HepG2 (cell line): ENCODE measurements around the gene JTB. TPM values are rescaled to one million over a fixed set of nuclear protein-coding genes. Genes with fewer than 3 reads are reported as not detected.

ENCODE experiments used
- GLI4 ChIP-seq: sonication (generic); formaldehyde crosslinking; IDR thresholded peaks from 2 replicates; pipeline ENCODE4 v1.5.1; 2020; ENCODE audit warnings: missing genetic modification reagents, mild to moderate bottlenecking, moderate library complexity, borderline replicate concordance
- IKZF1 ChIP-seq: fragments of 450-650 bp; IDR thresholded peaks from 2 replicates; pipeline ENCODE4 v1.7.1; 2016
- PCBP2 ChIP-seq: fragments of 200-400 bp; formaldehyde crosslinking; optimal IDR thresholded peaks from 2 replicates; pipeline ENCODE3; 2018; ENCODE audit warnings: low read length, low read depth; ENCODE audit not compliant: poor library complexity, severe bottlenecking
- PRPF4 ChIP-seq: fragments of 200-400 bp; formaldehyde crosslinking; IDR thresholded peaks from 2 replicates; pipeline ENCODE4 v1.6.1; 2016; ENCODE audit warnings: low read length, low read depth; ENCODE audit not compliant: poor library complexity, severe bottlenecking
- SMC3 ChIP-seq: IDR thresholded peaks from 2 replicates; pipeline ENCODE4 v1.6.1; 2011; ENCODE audit warnings: low read length, improper control_type of control experiment
- WIZ ChIP-seq: sonication (generic); formaldehyde crosslinking; IDR thresholded peaks from 2 replicates; pipeline ENCODE4 v1.5.1; 2020; ENCODE audit warnings: mild to moderate bottlenecking, missing genetic modification reagents
- ZFP37 ChIP-seq: sonication (generic); formaldehyde crosslinking; IDR thresholded peaks from 2 replicates; pipeline ENCODE4 v1.4.0; 2020; ENCODE audit warnings: missing genetic modification reagents, borderline replicate concordance
- ZMYM4 ChIP-seq: sonication (generic); formaldehyde crosslinking; IDR thresholded peaks from 2 replicates; pipeline ENCODE4 v1.8.1; 2023; ENCODE audit warnings: mild to moderate bottlenecking, missing genetic modification reagents
- ZNF235 ChIP-seq: sonication (generic); formaldehyde crosslinking; IDR thresholded peaks from 2 replicates; pipeline ENCODE4 v1.8.1; 2023; ENCODE audit warnings: mild to moderate bottlenecking, missing genetic modification reagents, borderline replicate concordance
- ZNF296 ChIP-seq: sonication (generic); formaldehyde crosslinking; conservative IDR thresholded peaks from 2 replicates; pipeline ENCODE4 v1.5.0; 2020; ENCODE audit warnings: mild to moderate bottlenecking, missing genetic modification reagents
- ZNF607 ChIP-seq: sonication (generic); formaldehyde crosslinking; IDR thresholded peaks from 2 replicates; pipeline ENCODE4 v1.5.1; 2020; ENCODE audit warnings: missing genetic modification reagents, mild to moderate bottlenecking, borderline replicate concordance
- ZNF879 ChIP-seq: sonication (generic); formaldehyde crosslinking; IDR thresholded peaks from 2 replicates; pipeline ENCODE4 v1.8.1; 2023; ENCODE audit warnings: missing genetic modification reagents
- ZSCAN22 ChIP-seq: sonication (generic); formaldehyde crosslinking; IDR thresholded peaks from 2 replicates; pipeline ENCODE4 v1.4.0; 2020; ENCODE audit warnings: mild to moderate bottlenecking, missing genetic modification reagents
- polyA plus RNA-seq, 8 experiments: library from polyadenylated mRNA; depleted of rRNA in 3 of 8; stranded (reverse) in 7 of 8; unstranded in 1 of 8; fragments of >200 nt; fragmentation: Illumina TruSeq in 4 of 8; extraction: Trizol in 4 of 8; gene quantifications; 2 replicates each; pipeline versions ENCODE4 v1.2.1 to v1.2.3, GENCODE V29; 2011 to 2016; ENCODE audit warnings: low read depth in 4 of 8, missing spikeins in 1 of 8, mixed read lengths in 1 of 8; ENCODE audit not compliant: insufficient read depth in 1 of 8
- total RNA-seq, 5 experiments: library from RNA; depleted of rRNA; stranded (reverse); fragments of >200 nt; fragmentation: Illumina TruSeq; extraction: Trizol; gene quantifications; 2 replicates each; pipeline ENCODE4 v1.2.3, GENCODE V29; 2016; ENCODE audit warnings: low read depth in 1 of 5
- TF ChIP-seq, protein P1 (sequence below): sonication (generic); formaldehyde crosslinking; IDR thresholded peaks from one replicate; pipeline ENCODE4 v1.5.1; 2020; ENCODE audit warnings: mild to moderate bottlenecking, missing genetic modification reagents; ENCODE audit errors: not compliant biosample characterization
- TF ChIP-seq, protein P2 (sequence below): sonication (generic); formaldehyde crosslinking; IDR thresholded peaks from 2 replicates; pipeline ENCODE4 v1.5.0; 2020; ENCODE audit warnings: missing genetic modification reagents
- TF ChIP-seq, protein P3 (sequence below): IDR thresholded peaks from 2 replicates; pipeline ENCODE4 v1.6.1; 2016; ENCODE audit warnings: missing compliant biosample characterization, missing genetic modification reagents, borderline replicate concordance
- TF ChIP-seq, protein P4 (sequence below): sonication (generic); formaldehyde crosslinking; IDR thresholded peaks from 2 replicates; pipeline ENCODE4 v1.4.0; 2020; ENCODE audit warnings: mild to moderate bottlenecking, missing genetic modification reagents, borderline replicate concordance

Gene JTB
- total and polyA plus RNA-seq, 2 of the 13 experiments (the other 11 are each of a cell fraction or from before 2014, with no cell fraction given): 96.7 to 99.2 TPM

DNA sequence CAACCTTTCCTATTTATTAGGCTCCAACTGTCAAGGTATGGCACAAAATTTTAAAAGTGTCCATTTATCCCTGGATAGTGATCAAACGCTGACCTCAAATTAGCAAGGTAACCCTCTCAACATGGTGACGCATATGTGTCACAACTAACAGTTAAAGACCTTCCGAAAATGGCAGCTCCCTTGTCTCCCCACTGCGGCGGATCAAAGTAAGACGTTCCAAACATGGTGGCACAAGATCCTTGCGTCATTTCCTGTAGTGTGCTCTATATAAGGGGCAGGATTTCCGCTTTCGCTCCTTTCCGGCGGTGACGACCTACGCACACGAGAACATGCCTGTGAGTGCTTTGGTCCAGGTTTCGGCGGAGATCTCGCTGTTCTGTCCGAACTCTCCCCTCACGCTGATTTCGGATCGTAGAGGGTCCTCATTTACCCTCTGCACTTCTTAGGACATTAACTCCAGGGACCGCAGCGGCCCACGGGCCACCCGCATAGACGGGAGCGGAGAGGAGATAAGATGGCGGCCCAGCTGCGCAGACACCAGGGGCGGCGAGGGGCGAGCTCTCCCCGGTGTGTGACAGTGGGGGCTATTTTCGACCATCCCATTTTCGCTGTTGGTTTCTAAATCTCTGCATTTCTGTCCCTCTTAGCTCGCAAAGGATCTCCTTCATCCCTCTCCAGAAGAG is 13.1 kb upstream of the JTB start, which contains the start of gene RPS27 (continued):
- TF ChIP-seq, protein P1, sequence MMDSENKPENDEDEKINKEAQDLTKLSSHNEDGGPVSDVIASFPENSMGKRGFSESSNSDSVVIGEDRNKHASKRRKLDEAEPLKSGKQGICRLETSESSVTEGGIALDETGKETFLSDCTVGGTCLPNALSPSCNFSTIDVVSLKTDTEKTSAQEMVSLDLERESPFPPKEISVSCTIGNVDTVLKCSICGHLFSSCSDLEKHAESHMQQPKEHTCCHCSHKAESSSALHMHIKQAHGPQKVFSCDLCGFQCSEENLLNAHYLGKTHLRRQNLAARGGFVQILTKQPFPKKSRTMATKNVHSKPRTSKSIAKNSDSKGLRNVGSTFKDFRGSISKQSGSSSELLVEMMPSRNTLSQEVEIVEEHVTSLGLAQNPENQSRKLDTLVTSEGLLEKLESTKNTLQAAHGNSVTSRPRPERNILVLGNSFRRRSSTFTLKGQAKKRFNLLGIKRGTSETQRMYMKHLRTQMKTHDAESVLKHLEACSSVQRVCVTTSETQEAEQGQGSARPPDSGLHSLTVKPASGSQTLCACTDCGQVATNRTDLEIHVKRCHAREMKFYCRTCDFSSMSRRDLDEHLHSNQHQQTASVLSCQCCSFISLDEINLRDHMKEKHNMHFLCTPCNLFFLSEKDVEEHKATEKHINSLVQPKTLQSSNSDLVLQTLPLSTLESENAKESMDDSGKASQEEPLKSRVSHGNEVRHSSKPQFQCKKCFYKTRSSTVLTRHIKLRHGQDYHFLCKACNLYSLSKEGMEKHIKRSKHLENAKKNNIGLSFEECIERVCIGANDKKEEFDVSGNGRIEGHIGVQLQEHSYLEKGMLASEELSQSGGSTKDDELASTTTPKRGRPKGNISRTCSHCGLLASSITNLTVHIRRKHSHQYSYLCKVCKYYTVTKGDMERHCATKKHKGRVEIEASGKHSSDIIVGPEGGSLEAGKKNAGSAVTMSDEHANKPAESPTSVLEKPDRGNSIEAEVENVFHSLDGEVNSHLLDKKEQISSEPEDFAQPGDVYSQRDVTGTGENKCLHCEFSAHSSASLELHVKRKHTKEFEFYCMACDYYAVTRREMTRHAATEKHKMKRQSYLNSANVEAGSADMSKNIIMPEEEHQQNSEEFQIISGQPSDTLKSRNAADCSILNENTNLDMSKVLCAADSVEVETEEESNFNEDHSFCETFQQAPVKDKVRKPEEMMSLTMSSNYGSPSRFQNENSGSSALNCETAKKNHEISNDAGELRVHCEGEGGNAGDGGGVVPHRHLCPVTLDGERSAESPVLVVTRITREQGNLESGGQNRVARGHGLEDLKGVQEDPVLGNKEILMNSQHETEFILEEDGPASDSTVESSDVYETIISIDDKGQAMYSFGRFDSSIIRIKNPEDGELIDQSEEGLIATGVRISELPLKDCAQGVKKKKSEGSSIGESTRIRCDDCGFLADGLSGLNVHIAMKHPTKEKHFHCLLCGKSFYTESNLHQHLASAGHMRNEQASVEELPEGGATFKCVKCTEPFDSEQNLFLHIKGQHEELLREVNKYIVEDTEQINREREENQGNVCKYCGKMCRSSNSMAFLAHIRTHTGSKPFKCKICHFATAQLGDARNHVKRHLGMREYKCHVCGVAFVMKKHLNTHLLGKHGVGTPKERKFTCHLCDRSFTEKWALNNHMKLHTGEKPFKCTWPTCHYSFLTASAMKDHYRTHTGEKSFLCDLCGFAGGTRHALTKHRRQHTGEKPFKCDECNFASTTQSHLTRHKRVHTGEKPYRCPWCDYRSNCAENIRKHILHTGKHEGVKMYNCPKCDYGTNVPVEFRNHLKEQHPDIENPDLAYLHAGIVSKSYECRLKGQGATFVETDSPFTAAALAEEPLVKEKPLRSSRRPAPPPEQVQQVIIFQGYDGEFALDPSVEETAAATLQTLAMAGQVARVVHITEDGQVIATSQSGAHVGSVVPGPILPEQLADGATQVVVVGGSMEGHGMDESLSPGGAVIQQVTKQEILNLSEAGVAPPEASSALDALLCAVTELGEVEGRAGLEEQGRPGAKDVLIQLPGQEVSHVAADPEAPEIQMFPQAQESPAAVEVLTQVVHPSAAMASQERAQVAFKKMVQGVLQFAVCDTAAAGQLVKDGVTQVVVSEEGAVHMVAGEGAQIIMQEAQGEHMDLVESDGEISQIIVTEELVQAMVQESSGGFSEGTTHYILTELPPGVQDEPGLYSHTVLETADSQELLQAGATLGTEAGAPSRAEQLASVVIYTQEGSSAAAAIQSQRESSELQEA (CRISPR knock-in tag): no peak
- TF ChIP-seq IKZF1: no peak
- no peak for TF ChIP-seq SMC3
- no peak for TF ChIP-seq ZNF296 (CRISPR knock-in tag)
- TF ChIP-seq ZFP37 (CRISPR knock-in tag): 0 out of 2 replicates have a peak, but pooled peaks have one; percentile 78
- no peak for TF ChIP-seq ZNF235 (CRISPR knock-in tag)
- TF ChIP-seq PRPF4: no peak
- peak; percentile 97 for TF ChIP-seq ZMYM4 (CRISPR knock-in tag)
- TF ChIP-seq, protein P2, sequence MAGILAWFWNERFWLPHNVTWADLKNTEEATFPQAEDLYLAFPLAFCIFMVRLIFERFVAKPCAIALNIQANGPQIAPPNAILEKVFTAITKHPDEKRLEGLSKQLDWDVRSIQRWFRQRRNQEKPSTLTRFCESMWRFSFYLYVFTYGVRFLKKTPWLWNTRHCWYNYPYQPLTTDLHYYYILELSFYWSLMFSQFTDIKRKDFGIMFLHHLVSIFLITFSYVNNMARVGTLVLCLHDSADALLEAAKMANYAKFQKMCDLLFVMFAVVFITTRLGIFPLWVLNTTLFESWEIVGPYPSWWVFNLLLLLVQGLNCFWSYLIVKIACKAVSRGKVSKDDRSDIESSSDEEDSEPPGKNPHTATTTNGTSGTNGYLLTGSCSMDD (CRISPR knock-in tag): no peak
- TF ChIP-seq WIZ (CRISPR knock-in tag): peak; percentile 68; the same call in 1 of the 2 replicates
- TF ChIP-seq, protein P3, sequence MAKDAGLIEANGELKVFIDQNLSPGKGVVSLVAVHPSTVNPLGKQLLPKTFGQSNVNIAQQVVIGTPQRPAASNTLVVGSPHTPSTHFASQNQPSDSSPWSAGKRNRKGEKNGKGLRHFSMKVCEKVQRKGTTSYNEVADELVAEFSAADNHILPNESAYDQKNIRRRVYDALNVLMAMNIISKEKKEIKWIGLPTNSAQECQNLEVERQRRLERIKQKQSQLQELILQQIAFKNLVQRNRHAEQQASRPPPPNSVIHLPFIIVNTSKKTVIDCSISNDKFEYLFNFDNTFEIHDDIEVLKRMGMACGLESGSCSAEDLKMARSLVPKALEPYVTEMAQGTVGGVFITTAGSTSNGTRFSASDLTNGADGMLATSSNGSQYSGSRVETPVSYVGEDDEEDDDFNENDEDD: peak; percentile 42; the same call in 1 of the 2 replicates
- TF ChIP-seq ZNF607 (CRISPR knock-in tag): no peak
- TF ChIP-seq, protein P4, sequence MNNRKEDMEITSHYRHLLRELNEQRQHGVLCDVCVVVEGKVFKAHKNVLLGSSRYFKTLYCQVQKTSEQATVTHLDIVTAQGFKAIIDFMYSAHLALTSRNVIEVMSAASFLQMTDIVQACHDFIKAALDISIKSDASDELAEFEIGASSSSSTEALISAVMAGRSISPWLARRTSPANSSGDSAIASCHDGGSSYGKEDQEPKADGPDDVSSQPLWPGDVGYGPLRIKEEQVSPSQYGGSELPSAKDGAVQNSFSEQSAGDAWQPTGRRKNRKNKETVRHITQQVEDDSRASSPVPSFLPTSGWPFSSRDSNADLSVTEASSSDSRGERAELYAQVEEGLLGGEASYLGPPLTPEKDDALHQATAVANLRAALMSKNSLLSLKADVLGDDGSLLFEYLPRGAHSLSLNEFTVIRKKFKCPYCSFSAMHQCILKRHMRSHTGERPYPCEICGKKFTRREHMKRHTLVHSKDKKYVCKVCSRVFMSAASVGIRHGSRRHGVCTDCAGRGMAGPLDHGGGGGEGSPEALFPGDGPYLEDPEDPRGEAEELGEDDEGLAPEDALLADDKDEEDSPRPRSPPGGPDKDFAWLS (CRISPR knock-in tag): no peak
- TF ChIP-seq ZSCAN22: no peak
- 0 out of 2 replicates have a peak, but pooled peaks have one; percentile 19 for TF ChIP-seq GLI4 (CRISPR knock-in tag)
- TF ChIP-seq ZNF879 (CRISPR knock-in tag): no peak
- no peak for TF ChIP-seq PCBP2
